ENCODE data around the gene PLEKHG1. TPM values are rescaled to one million over a fixed set of nuclear protein-coding genes. Genes with fewer than 3 reads are reported as not detected.

Gene PLEKHG1
- total RNA-seq, 1 experiment from 2014 or later: 2.7 TPM

DNA sequence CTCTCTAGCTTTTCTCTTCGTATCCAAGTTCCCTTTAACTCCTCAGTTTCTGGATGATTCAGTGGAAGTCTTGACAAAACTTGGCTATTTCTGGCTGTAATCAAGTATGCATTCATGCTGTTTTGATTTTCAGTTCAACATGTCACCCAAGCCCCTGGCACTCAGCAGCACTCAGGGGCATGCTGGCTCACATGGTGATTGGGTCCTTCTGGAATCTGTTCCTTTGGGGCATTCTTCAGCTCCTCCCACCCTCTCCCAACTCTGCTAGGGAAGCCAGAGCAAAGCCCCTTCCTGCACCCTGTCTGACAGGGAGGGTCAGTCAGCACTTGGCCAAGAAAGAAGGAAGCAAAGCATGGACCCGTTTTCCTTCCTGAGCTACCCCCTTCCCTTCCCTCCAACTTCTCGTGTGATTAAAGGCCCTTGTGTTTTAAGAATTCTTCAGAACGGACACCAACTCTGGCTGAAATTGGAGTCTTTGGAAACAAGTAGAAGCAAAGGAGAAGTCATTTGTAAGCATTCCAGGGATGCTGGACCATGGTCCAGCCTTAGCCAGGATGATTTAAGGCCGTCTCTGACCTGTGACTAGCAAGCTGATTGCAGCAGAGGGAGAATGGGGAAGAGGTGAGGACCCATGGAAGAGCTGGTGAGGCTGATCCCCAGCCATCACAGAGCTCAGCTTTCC is 7.1 kb downstream of the PLEKHG1 start:
- ChIA-PET CTCF (interaction anchor here (0.6 to 1.7 kb wide), 5 partner anchors 64 to 211 kb away, joined by 3 to 5 read pairs (median 4); no protein-coding TSS in a partner anchor), POLR2A (no interaction called here)
- ATAC-seq (no peak; the same call in 1 of the 2 replicates), DNase-seq (ENCODE audit: low spot score) (no peak)
- TF ChIP-seq, protein P1, sequence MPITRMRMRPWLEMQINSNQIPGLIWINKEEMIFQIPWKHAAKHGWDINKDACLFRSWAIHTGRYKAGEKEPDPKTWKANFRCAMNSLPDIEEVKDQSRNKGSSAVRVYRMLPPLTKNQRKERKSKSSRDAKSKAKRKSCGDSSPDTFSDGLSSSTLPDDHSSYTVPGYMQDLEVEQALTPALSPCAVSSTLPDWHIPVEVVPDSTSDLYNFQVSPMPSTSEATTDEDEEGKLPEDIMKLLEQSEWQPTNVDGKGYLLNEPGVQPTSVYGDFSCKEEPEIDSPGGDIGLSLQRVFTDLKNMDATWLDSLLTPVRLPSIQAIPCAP (CRISPR knock-in tag; IDR thresholded peaks at IDR 0.05): no peak
- no peak for TF ChIP-seq NR3C1 (CRISPR knock-in tag; conservative IDR thresholded peaks at IDR 0.05; ENCODE audit: low read depth)
- no peak for TF ChIP-seq IRF2 (CRISPR knock-in tag; IDR thresholded peaks at IDR 0.05; ENCODE audit: borderline replicate concordance, low read depth)
- no peak for TF ChIP-seq SMAD4 (CRISPR knock-in tag; IDR thresholded peaks at IDR 0.05)
- TF ChIP-seq, protein P2, sequence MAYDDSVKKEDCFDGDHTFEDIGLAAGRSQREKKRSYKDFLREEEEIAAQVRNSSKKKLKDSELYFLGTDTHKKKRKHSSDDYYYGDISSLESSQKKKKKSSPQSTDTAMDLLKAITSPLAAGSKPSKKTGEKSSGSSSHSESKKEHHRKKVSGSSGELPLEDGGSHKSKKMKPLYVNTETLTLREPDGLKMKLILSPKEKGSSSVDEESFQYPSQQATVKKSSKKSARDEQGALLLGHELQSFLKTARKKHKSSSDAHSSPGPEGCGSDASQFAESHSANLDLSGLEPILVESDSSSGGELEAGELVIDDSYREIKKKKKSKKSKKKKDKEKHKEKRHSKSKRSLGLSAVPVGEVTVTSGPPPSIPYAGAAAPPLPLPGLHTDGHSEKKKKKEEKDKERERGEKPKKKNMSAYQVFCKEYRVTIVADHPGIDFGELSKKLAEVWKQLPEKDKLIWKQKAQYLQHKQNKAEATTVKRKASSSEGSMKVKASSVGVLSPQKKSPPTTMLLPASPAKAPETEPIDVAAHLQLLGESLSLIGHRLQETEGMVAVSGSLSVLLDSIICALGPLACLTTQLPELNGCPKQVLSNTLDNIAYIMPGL (CRISPR knock-in tag; IDR thresholded peaks at IDR 0.05): no peak
- TF ChIP-seq KAT7 (CRISPR knock-in tag; IDR thresholded peaks at IDR 0.05; ENCODE audit: borderline replicate concordance): no peak
- no peak for TF ChIP-seq PRRX2 (CRISPR knock-in tag; IDR thresholded peaks at IDR 0.05)
- no peak for TF ChIP-seq ZNF138 (CRISPR knock-in tag; conservative IDR thresholded peaks at IDR 0.05)
- TF ChIP-seq, protein P3, sequence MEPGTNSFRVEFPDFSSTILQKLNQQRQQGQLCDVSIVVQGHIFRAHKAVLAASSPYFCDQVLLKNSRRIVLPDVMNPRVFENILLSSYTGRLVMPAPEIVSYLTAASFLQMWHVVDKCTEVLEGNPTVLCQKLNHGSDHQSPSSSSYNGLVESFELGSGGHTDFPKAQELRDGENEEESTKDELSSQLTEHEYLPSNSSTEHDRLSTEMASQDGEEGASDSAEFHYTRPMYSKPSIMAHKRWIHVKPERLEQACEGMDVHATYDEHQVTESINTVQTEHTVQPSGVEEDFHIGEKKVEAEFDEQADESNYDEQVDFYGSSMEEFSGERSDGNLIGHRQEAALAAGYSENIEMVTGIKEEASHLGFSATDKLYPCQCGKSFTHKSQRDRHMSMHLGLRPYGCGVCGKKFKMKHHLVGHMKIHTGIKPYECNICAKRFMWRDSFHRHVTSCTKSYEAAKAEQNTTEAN (CRISPR knock-in tag; IDR thresholded peaks at IDR 0.05): no peak
- TF ChIP-seq GTF2I (CRISPR knock-in tag; conservative IDR thresholded peaks at IDR 0.05): no peak
- Mint-ChIP-seq H3K27ac (no peak overlapping the region), H3K36me3 (no peaks in the 10 kb centered on the region), H3K9me3 (no peaks in the 10 kb centered on the region), H3K27me3 (ENCODE audit: low read depth) (peaks cover 28% of the 10 kb centered on the region), H3K4me1 (peaks cover 8% of the 10 kb centered on the region), H3K4me3 (no peak overlapping the region)

DNA sequence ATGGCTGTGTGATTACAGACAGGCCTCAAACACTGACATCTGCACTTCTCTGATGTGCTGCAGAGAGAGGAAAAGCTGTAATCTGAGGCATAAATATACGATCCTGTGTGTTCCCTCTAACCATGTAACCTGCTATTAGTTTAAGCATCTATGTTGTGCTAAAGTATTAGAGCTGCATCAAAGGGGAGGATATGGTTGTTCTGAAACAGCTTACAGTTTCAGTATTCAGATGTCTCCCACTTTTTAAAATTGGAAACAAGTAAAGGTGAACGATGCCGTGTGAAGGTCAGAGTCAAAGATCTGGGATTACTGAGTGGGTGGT is 7.6 kb downstream of the PLEKHG1 start:
- Mint-ChIP-seq H3K27ac (no peak overlapping the region), H3K27me3 (ENCODE audit: low read depth) (peaks cover 23% of the 10 kb centered on the region), H3K4me1 (peaks cover 6% of the 10 kb centered on the region), H3K4me3 (no peak overlapping the region), H3K9me3 (no peaks in the 10 kb centered on the region), H3K36me3 (no peaks in the 10 kb centered on the region)
- ATAC-seq: no peak
- TF ChIP-seq SOX15 (CRISPR knock-in tag; IDR thresholded peaks at IDR 0.05) (no peak), NFYB (CRISPR knock-in tag; conservative IDR thresholded peaks at IDR 0.05; ENCODE audit: low read depth) (no peak), JAZF1 (CRISPR knock-in tag; IDR thresholded peaks at IDR 0.05) (no peak), FOXK1 (CRISPR knock-in tag; IDR thresholded peaks at IDR 0.05) (no peak), ZNF232 (CRISPR knock-in tag; IDR thresholded peaks at IDR 0.05) (no peak), NR2C2 (CRISPR knock-in tag; IDR thresholded peaks at IDR 0.05) (no peak), FOXJ3 (CRISPR knock-in tag; IDR thresholded peaks at IDR 0.05; ENCODE audit: borderline replicate concordance) (no peak), FOXP1 (CRISPR knock-in tag; IDR thresholded peaks at IDR 0.05; ENCODE audit: borderline replicate concordance) (no peak)
- TF ChIP-seq, protein P4, sequence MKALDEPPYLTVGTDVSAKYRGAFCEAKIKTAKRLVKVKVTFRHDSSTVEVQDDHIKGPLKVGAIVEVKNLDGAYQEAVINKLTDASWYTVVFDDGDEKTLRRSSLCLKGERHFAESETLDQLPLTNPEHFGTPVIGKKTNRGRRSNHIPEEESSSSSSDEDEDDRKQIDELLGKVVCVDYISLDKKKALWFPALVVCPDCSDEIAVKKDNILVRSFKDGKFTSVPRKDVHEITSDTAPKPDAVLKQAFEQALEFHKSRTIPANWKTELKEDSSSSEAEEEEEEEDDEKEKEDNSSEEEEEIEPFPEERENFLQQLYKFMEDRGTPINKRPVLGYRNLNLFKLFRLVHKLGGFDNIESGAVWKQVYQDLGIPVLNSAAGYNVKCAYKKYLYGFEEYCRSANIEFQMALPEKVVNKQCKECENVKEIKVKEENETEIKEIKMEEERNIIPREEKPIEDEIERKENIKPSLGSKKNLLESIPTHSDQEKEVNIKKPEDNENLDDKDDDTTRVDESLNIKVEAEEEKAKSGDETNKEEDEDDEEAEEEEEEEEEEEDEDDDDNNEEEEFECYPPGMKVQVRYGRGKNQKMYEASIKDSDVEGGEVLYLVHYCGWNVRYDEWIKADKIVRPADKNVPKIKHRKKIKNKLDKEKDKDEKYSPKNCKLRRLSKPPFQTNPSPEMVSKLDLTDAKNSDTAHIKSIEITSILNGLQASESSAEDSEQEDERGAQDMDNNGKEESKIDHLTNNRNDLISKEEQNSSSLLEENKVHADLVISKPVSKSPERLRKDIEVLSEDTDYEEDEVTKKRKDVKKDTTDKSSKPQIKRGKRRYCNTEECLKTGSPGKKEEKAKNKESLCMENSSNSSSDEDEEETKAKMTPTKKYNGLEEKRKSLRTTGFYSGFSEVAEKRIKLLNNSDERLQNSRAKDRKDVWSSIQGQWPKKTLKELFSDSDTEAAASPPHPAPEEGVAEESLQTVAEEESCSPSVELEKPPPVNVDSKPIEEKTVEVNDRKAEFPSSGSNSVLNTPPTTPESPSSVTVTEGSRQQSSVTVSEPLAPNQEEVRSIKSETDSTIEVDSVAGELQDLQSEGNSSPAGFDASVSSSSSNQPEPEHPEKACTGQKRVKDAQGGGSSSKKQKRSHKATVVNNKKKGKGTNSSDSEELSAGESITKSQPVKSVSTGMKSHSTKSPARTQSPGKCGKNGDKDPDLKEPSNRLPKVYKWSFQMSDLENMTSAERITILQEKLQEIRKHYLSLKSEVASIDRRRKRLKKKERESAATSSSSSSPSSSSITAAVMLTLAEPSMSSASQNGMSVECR (CRISPR knock-in tag; IDR thresholded peaks at IDR 0.05; ENCODE audit: borderline replicate concordance): no peak
- TF ChIP-seq, protein P5, sequence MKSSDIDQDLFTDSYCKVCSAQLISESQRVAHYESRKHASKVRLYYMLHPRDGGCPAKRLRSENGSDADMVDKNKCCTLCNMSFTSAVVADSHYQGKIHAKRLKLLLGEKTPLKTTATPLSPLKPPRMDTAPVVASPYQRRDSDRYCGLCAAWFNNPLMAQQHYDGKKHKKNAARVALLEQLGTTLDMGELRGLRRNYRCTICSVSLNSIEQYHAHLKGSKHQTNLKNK (CRISPR knock-in tag; IDR thresholded peaks at IDR 0.05): no peak
- TF ChIP-seq, protein P6, sequence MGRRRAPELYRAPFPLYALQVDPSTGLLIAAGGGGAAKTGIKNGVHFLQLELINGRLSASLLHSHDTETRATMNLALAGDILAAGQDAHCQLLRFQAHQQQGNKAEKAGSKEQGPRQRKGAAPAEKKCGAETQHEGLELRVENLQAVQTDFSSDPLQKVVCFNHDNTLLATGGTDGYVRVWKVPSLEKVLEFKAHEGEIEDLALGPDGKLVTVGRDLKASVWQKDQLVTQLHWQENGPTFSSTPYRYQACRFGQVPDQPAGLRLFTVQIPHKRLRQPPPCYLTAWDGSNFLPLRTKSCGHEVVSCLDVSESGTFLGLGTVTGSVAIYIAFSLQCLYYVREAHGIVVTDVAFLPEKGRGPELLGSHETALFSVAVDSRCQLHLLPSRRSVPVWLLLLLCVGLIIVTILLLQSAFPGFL (CRISPR knock-in tag; IDR thresholded peaks at IDR 0.05; ENCODE audit: borderline replicate concordance): no peak
- TF ChIP-seq, protein P2 (CRISPR knock-in tag; IDR thresholded peaks at IDR 0.05): no peak
- DNase-seq (ENCODE audit: low spot score): no peak
- ChIA-PET POLR2A (no interaction called here), CTCF (interaction anchor here (0.8 to 1.7 kb wide), 4 partner anchors 79 to 210 kb away, joined by 3 to 5 read pairs (median 4); no protein-coding TSS in a partner anchor)

Measured in WTC11 (cell line).